HG03159 (cell line): ENCODE results near the gene WNK2.

Source experiments
- ATAC-seq: cut with Tn5 transposase; IDR thresholded peaks from one replicate; pipeline ENCODE4 v1.9.1; 2021; ENCODE audit warnings: mild to moderate bottlenecking, moderate library complexity; ENCODE audit not compliant: unreplicated experiment

WNK2 gene

DNA sequence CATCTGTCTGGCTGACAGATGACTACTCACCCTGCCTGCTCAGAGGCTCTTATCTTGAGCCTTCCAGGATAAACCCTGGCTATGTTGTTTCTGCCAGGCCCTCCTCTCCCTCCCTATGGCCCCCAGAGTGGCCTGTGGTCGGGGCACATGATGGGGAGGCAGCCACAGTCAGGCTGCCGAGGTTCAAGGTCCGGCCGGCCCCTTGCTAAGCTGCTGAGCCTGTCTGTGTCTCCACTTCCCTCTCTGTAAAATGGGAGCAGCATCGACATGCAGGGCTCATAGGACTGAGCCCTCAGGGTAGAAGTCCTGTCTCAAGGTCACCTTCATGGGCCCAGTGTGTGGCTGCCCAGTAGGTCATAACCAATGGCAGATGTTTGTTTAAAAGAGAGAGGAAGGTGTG is 28.5 kb downstream of the WNK2 start:
- no peak for ATAC-seq

- ATAC-seq, result no peak
Observed at GRCh38 chr9:93216073-93216365, 32.1 kb downstream of the WNK2 start.

DNA sequence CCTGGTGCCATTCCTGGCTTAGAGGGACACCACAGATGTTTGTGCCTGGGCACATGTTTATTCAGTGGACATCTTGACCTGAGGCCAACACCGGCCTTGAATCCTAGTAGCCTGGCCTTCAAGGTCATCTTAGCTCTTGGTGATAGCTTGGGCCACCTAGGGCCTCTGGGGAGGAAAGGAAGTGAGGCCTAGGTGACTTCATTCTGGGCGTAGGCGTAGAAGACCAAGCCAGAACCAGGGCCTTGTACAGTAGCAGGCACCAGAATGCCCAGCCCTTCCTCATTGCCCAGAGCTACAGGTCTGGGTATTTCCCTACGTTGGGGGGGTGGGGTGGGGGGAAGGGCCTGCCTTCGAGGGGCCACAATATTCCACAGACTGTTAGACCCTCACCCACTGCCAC is 33.8 kb downstream of the WNK2 start:
- ATAC-seq, result no peak

GRCh38 chr9:93218161-93218560 is 34.2 kb downstream of the WNK2 start:
- ATAC-seq, result no peak

DNA sequence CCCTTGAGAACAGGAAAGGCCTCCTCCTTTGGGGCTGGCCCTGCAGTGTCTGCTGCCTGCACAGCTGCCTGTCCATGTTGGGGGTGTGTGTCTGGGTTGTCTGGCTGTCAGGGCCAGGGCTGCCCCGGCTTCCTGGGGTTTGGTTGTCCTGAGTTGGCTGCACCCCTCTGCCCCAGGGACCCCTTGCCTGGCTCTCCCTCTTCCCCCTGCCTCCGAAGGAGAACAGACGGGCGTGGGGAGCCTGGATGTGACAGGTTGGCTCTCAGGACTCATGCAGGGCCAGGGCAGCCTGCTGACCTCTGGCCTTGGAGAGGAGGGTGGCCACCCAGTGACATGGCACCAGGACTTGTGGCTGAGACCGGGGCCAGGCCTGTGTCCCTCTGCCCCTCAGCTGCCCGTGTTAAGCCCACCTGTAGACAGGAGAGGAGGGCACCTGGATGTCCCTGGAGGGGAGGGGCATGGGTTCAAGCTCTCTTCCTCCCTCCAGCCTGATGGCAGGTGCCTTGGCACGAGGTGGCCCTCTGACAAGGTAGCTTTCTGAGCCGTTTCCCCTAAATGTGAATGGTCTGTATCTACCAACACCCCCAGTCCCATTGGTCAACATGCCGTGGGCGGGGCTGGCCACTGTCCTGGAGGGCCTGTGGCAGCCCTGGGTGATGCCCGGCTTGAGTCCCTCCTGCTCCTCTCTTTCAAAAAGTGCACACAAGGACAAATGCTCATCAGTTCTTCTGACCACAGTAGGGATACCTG is 34.9 kb downstream of the WNK2 start:
- ATAC-seq, result no peak

- no peak for ATAC-seq
Observed at GRCh38 chr9:93219692-93220091, 35.8 kb downstream of the WNK2 start.

GRCh38 chr9:93220627-93221026 is 36.7 kb downstream of the WNK2 start:
- ATAC-seq, result no peak

DNA sequence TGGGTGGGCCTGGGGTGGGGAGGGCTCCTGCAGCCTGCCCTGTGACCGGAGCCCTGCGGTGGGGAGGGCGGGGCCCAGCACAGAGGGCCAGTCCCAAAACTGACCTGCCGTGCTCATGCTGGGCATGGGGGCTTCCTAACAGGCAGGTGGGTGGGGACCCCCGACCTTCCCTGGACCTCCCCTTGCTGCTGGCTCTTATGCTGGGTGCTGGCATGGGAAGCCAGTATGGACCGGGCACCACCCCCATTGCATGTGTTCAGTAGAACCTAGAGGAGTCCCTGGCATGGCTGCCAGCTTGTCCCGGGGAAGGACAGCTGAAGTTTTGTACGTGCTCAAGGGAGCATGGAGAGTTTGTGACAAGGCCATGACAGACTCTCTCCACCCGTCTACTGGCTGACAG is 37.1 kb downstream of the WNK2 start:
- no peak for ATAC-seq

DNA sequence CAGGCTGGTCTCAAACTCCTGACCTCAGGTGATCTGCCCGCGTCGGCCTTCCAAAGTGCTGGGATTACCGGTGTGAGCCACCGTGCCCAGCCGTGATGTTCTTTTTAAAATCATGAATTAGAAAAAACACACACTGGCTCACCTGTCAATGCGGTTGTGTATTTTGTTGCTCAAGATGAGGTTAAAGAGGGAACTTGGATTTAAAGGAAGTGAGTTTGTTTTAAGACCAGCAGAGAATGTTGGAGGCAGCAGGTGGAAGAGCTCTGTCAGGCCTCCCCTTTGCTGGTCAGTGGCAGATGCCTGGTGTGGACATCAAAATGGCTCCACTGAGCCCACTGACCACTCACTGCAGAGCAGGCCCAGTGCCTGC is 38.9 kb downstream of the WNK2 start:
- ATAC-seq, result no peak

- ATAC-seq, result no peak
Observed at GRCh38 chr9:93223260-93224180, 39.6 kb downstream of the WNK2 start.

- ATAC-seq, result no peak
Observed at GRCh38 chr9:93224591-93224990, 40.7 kb downstream of the WNK2 start.

GRCh38 chr9:93225417-93225816 is 41.5 kb downstream of the WNK2 start:
- no peak for ATAC-seq

DNA sequence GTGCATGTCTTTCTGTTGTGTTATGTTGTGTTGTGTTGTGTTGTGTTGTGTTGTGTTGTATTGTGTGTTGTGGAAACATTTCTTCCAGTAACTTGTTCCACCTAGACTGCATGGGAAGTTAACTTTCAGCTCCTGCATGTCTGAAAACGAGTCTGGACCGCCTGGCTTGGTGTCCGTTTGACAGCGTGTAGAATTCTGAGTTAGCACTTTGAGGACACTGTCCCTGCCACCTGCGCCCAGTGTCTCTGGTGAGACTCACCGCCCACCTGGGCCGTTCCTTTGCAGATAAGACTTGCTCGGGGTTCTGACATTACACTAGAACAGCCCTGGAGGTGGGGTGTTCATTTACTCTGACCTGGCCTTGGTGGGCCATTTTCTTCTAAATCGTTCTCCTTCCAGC is 42.0 kb downstream of the WNK2 start:
- no peak for ATAC-seq

GRCh38 chr9:93226819-93227218 is 42.9 kb downstream of the WNK2 start:
- no peak for ATAC-seq

- no peak for ATAC-seq
Observed at GRCh38 chr9:93228030-93228429, 44.1 kb downstream of the WNK2 start.

- ATAC-seq, result no peak
Observed at GRCh38 chr9:93228453-93228852, 44.5 kb downstream of the WNK2 start.

DNA sequence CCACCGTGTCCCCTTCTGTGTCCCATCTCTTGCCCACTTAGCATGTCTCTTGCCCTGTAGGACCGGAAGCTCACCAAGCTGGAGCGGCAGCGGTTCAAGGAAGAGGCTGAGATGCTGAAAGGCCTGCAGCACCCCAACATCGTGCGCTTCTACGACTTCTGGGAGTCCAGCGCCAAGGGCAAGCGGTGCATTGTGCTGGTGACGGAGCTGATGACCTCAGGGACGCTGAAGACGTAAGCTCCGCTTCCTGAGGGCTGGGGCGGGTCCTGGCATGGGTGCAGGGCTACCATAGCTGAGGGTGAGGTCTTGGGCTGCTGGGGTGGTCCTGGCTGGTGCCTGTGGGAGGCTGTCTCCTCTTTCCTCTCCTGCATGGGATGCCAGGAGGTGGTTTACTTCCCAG is 45.7 kb downstream of the WNK2 start:
- no peak for ATAC-seq

GRCh38 chr9:93230185-93230584 is 46.2 kb downstream of the WNK2 start:
- no peak for ATAC-seq

DNA sequence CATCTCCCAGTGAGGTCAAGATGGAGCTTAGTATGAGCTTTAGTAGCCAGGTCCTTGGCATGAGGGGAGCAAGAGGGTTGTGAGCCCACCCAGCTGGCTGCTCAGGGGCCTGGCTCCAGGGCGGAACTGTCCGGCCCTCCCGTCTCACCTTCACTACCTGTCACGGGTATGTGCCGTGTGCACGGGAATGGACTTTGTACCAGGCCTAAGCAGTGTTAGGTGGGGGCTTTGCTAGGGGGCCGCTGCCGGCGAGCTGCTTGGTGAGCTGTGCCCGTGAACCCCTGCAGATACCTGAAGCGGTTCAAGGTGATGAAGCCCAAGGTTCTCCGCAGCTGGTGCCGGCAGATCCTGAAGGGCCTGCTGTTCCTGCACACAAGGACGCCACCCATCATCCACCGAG is 46.7 kb downstream of the WNK2 start:
- no peak for ATAC-seq

DNA sequence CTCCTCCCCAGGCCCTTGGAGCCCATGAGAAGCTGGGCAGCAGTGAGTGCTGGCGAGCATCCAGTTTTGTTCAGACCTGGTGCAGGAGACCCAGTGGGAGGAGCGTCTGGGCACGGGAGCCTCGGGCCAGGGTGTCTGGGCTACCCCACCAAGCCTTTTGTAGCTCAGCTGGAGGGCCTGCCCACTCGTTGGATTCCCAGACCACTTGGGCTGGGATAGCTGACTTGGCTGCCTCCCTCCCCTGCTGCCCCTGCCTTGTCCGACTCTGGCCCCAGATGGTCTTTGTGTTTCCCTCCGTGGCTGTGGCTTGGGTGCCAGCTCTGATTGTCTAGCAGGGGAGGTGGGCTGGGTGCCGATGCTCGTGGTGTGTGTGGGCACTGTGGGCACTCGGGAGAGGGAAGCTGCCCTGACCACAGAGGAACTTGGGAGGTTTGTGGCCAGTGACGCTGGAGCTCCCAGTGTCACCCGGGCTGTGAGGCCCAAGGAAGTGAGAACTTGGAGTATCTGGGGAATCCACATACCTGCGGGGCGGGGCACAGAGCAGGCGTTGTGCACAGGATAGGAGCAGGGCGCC is 47.3 kb downstream of the WNK2 start:
- no peak for ATAC-seq

DNA sequence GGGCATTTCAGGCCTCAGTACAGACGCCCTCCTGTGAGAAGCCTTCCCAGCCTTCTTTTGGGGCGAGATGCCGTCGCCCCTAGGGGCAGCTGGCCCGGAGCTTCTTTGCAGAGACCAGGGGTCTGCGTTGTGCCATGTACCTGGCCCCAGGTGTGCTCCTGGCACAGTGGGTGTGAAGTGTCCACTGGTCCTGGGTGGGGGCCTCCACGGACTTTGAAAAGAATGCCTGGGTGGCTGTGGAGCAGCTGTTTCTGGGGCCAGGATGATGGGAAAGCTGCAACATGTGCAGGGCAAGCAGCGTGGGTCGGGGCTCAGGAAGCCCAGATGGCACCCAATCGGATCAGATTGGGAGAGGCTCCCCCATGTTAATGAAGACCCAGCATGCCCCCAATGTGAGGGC is 47.8 kb downstream of the WNK2 start:
- ATAC-seq, result no peak

GRCh38 chr9:93232388-93232960 is 48.5 kb downstream of the WNK2 start:
- ATAC-seq, result no peak
